Superior temporal gyrus (tissue), 1 donor: ENCODE measurements around the gene SUGP2.
"Not testable (repeated sequence)": the region's sequence is repeated elsewhere in the genome, so short reads cannot be mapped to it uniquely, and the experiment has no call there.

ENCODE experiments used
- DNase-seq: peaks from one replicate; pipeline ENCODE4 v3.0.0-alpha.2; 2016; ENCODE audit errors: extremely low spot score

Gene SUGP2

DNA sequence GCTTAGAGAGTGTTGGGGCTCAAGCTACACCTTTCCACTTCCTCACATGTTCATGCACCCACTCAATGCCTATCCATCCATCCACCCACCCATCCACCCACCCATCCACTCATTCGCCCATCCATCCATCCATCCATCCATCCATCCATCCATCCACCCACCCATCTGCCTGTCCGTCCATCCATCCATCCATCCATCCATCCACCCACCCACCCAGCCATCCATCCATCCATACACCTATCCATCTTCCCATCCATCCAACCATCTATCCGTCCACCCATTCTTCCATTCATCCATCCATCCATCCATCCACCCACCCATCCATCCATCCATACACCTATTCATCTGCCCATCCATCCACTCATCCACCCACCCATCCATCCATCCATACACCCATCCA, 79.2 kb downstream of the SUGP2 start:
- no peak for DNase-seq

- not testable (repeated sequence) for DNase-seq
Measured at GRCh38 chr19:18952364-18953003, 80.8 kb downstream of the SUGP2 start.

DNA sequence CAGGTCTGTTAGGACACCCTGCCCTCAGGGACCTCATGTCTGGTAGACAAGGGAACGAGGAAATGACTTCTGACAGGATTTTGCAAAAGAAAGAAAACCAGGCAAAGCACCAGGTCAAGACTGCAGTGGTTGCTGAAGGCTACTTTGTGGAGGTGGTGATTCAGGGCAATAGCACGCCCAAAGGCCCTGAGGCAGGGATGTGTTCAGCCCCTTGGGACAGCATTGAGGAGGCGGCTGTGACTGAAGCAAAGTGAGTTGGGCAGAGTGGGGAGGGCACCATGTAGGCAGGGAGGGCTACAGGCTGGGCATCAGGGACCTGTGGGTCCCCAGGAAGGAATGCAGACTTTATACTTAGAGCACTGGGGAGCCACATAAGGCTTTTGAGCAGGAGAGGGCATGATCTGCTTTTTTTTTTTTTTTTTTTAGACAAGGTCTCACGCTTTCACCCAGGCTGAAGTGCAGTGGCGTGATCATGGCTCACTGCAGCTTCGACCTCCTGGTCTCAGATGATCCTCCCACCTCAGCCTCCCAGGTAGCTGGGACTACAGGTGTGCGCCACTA, 81.5 kb downstream of the SUGP2 start:
- no peak for DNase-seq

DNA sequence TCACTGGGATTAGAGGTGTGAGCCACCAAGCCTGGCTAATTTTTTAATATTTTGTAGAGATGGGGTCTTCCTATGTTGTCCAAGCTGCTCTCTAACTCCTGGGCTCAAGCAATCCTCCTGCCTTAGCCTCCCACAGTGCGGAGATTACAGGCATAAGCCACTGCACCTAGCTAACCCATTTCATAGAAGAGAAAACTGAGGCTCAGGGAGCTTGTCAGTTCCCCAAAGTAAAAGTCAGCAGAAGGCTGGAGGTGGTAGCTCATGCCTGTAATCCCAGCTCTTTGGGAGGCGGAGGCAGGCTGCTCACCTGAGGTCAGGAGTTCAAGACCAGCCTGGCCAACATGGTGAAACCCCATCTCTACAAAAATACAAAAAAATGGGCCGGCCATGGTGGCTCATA, 83.5 kb downstream of the SUGP2 start:
- DNase-seq = no peak

GRCh38 chr19:18948976-18949356, 84.4 kb downstream of the SUGP2 start:
- DNase-seq = no peak

DNA sequence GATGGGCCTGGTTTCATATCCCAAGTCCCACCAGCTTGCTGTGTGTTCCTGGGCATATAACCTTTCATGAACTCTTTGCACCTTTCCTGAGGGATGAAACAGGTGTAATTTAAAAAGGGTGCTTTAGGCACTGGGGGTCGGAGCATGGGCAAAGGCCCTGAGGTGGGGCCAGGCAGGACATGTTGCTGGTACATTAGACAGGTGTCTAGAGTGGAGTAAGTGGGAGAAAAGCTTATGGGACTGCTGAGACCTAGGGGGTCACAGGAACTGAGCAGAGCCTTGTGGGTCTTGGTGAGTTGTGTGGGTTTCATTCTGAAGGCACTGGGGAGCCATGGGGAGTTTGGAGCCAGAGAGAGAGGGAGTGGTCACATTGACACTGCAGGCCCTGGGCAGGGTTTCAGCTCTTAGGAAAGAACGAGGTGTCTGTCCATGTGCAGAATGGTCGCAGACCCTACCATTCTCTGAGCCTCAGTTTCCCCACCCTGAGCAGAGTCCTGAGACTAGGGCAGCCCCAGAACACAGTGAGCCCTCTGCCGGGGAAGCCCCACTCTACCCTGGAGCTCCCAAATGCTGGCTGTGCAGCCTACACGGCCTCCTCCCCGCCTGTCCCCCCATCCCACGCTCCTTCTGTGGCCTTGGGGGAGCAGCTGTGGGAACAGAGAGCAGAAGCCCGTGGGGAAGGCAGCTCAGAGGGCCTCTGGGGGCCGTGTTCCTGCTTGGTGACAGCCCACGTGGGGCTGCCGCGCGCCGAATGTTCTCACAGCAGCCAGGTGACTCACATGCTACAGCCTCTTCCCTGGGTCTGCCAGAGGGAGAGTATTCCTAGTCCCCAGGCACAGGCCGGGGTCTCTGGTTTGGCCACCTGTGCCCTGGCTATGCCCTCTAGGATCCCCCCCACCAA, 85.0 kb downstream of the SUGP2 start:
- no peak for DNase-seq

- DNase-seq = no peak
Measured at GRCh38 chr19:18946918-18947317, 86.4 kb downstream of the SUGP2 start.

DNA sequence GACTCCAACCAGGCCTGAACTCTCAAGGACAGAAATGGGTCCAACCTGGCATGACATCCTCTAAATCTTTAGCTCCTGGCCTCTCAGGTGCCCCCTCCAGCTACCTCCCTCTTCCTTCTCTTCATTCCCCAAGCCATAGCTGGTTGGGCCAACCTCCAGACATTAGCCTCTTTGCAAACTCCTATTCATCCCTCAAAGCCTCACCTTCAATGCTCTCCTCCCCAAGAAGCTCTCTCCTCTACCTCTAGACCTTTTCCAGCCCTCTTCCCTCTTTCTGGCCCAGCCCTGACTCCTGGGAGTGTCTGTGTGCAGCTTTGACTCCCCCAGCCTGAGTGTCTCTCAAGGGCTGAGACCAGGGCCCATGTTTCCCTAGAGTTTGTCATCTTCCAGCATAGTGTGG, 87.0 kb downstream of the SUGP2 start:
- no peak for DNase-seq

DNA sequence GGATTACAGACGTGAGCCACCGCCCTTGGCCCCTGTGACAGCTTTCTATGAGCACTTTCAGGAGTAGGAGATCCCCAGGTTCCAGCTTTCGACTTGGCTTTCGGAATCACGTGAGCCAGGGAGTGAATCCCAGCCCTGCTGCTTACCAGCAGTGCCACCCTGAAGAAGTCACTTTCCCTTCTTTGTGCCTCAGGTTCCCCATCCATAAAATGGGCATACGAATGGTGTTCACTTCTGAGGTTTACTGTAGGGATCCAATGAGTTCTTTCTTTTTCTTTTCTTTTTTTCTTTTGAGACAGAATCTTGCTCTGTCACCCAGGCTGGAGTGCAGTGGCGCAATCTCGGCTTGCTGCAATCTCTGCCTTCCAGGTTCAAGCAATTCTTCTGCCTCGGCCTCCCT, 88.0 kb downstream of the SUGP2 start:
- DNase-seq = no peak

GRCh38 chr19:18943465-18943864, 89.9 kb downstream of the SUGP2 start:
- DNase-seq = no peak

- DNase-seq = no peak
Measured at GRCh38 chr19:18942692-18943091, 90.6 kb downstream of the SUGP2 start.

DNA sequence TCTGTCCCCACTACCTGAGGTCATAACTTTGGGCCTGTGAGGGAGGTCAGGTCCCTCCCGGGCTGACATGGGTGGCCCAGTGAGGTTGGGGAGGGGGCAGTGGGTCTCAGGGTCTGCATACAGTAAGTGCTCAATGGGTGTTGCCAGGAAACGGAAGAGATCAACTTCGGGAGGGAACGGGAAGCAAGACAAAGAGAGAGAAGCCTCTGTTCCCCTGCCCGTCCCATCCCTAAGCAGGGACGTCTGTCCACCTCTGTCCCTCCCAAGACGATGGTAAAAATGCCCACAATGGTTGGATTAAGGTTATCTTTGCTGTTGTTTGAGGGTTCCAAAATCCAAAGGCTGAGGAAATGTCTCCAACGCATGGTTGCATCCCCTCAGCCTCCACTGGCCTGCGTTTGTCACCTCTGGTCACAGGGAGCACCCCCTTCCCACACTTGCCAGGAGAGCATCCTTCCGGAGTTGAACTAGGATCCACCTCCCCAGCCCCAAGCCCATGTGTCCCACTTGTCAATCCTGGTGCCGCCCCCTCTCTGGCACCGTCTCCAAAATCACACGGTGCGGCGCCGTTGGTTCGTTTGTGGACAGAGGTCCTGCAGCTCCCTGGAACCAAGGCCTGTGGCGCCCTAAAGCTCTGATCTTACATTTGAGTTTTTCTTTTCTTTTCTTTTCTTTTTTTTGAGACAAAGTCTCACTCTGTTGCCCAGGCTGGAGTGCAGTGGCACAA, 91.5 kb downstream of the SUGP2 start:
- DNase-seq = peak; percentile 5
